ENCODE measurements around the gene LRGUK. TPM values are rescaled to one million over a fixed set of nuclear protein-coding genes. Genes with fewer than 3 reads are reported as not detected.

The LRGUK gene
- polyA plus RNA-seq, 6 donors from 2014 or later = not detected

GRCh38 chr7:134140889-134141867 is 14.0 kb downstream of the LRGUK start:
- Mint-ChIP-seq H3K4me1 (peaks cover 0 to 7% (median 6%) of the 10 kb centered on the region in 3 donors), H3K27ac (no peak overlapping the region), H3K9me3 (no peaks in the 10 kb centered on the region), H3K4me3 (no peak overlapping the region), H3K27me3 (no peaks in the 10 kb centered on the region), H3K36me3 (no peaks in the 10 kb centered on the region)
- ATAC-seq (ENCODE audit: low read depth in 2 of 2) = peak; percentile 50 to 75
- peak; percentile 38 for DNase-seq

GRCh38 chr7:134141868-134142264 is 14.7 kb downstream of the LRGUK start:
- Mint-ChIP-seq H3K9me3 (no peaks in the 10 kb centered on the region), H3K27ac (no peak overlapping the region), H3K4me3 (no peak overlapping the region), H3K4me1 (peaks cover 0 to 7% (median 6%) of the 10 kb centered on the region in 3 donors), H3K27me3 (no peaks in the 10 kb centered on the region), H3K36me3 (no peaks in the 10 kb centered on the region)
- ATAC-seq (ENCODE audit: low read depth in 2 of 2) (no peak), DNase-seq (no peak)

- ATAC-seq (ENCODE audit: low read depth in 2 of 2) = no peak
- Mint-ChIP-seq H3K4me3 (no peak overlapping the region), H3K36me3 (no peaks in the 10 kb centered on the region), H3K4me1 (no peaks in the 10 kb centered on the region), H3K27me3 (no peaks in the 10 kb centered on the region), H3K27ac (no peak overlapping the region), H3K9me3 (no peaks in the 10 kb centered on the region)
- no peak for DNase-seq
Measured at GRCh38 chr7:134153493-134154136, 26.5 kb downstream of the LRGUK start.

GRCh38 chr7:134154581-134155130 is 27.5 kb downstream of the LRGUK start:
- Mint-ChIP-seq H3K36me3 (no peaks in the 10 kb centered on the region), H3K4me3 (no peak overlapping the region), H3K27me3 (no peaks in the 10 kb centered on the region), H3K4me1 (no peaks in the 10 kb centered on the region), H3K27ac (no peak overlapping the region), H3K9me3 (no peaks in the 10 kb centered on the region)
- ATAC-seq (ENCODE audit: low read depth in 2 of 2) (no peak), DNase-seq (no peak)

GRCh38 chr7:134155206-134155605 is 28.1 kb downstream of the LRGUK start:
- Mint-ChIP-seq H3K36me3 (no peaks in the 10 kb centered on the region), H3K4me3 (no peak overlapping the region), H3K9me3 (no peaks in the 10 kb centered on the region), H3K27ac (no peak overlapping the region), H3K27me3 (no peaks in the 10 kb centered on the region), H3K4me1 (no peaks in the 10 kb centered on the region)
- DNase-seq (no peak), ATAC-seq (ENCODE audit: low read depth in 2 of 2) (no peak)

- Mint-ChIP-seq H3K4me3 (no peak overlapping the region), H3K4me1 (no peaks in the 10 kb centered on the region), H3K27me3 (no peaks in the 10 kb centered on the region), H3K27ac (no peak overlapping the region), H3K36me3 (no peaks in the 10 kb centered on the region), H3K9me3 (no peaks in the 10 kb centered on the region)
- DNase-seq = no peak
- ATAC-seq (ENCODE audit: low read depth in 2 of 2) = no peak
Measured at GRCh38 chr7:134155871-134156270, 28.7 kb downstream of the LRGUK start.

DNA sequence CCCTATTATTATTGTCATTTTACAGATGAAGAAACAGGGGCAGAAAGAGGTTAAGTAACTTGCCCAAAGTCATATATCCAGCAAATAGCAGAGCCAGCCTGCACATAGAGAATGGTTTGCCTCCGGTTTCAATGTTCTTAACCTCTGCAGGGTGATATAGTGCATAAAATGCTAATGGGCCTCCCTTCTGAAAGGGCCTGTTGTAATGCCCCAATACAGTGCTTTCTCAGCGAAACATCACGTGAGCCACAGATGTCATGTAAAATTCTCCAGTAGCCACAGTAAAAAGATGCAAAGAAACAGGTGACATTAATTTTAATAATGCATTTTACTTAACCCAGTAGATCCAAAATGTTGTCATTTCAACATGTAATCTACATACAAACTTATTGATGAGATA is 38.1 kb downstream of the LRGUK start:
- Mint-ChIP-seq H3K27ac (no peak overlapping the region), H3K4me3 (no peak overlapping the region)
- no peak for ATAC-seq (ENCODE audit: low read depth in 2 of 2)

GRCh38 chr7:134167250-134167649 is 40.1 kb downstream of the LRGUK start:
- Mint-ChIP-seq H3K27me3 (no peaks in the 10 kb centered on the region), H3K4me3 (no peak overlapping the region), H3K27ac (peak overlapping the region in 1 of 6 donors; percentile 26), H3K4me1 (no peaks in the 10 kb centered on the region), H3K9me3 (no peaks in the 10 kb centered on the region), H3K36me3 (no peaks in the 10 kb centered on the region)
- ATAC-seq (ENCODE audit: low read depth in 2 of 2) = no peak
- DNase-seq = no peak

More for the DNA sequence above, 38.1 kb downstream of the LRGUK start:
- H3K36me3 Mint-ChIP-seq = no peaks in the 10 kb centered on the region
- H3K27me3 Mint-ChIP-seq = no peaks in the 10 kb centered on the region
- DNase-seq = no peak
- no peaks in the 10 kb centered on the region for H3K4me1 Mint-ChIP-seq
- H3K9me3 Mint-ChIP-seq = no peaks in the 10 kb centered on the region

DNA sequence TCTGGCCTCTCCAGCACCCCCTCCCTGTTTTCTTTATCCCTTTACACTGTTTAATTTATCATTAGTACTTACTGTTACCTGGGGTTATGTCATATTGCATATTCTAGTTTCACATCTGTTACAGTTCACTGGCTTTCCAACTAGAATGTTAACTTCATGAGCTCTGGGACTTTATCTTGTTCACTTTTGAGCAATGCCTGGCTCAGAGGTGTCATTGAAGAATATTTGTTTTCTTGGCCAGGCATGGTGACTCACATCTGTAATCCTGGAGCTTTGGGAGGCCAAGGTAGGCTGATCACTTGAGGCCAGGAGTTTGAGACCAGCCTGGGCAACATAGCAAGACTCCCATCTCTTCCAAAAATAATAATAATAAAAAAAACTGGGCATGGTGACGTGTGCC is 40.7 kb downstream of the LRGUK start:
- Mint-ChIP-seq H3K36me3 (no peaks in the 10 kb centered on the region), H3K4me1 (no peaks in the 10 kb centered on the region), H3K9me3 (no peaks in the 10 kb centered on the region), H3K4me3 (no peak overlapping the region), H3K27me3 (no peaks in the 10 kb centered on the region), H3K27ac (no peak overlapping the region)
- no peak for ATAC-seq (ENCODE audit: low read depth in 2 of 2)
- DNase-seq = no peak

DNA sequence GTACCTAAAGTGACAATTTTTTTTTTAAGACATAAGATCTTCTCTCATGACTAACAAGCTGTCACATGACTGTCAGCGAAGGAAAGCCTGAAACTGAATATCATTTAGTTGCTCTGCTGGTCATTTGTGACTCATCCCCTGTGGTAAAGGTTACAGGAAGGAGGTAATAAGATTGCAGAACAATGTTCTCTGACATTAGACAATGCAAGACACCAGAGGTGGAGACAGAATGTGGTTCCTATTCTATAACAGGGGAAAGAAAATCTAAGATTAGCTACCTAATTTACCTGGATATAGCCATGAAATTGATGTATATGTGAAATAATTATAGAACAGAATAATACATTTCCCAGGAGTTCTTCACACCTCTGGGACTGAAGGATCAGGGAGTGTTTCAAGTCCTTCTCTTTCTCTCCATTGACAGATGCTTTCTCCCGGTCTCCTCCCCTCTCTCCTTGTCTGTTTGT is 47.7 kb downstream of the LRGUK start:
- H3K4me3 Mint-ChIP-seq = no peak overlapping the region
- peaks cover 0 to 11% (median 0%) of the 10 kb centered on the region in 3 donors for H3K4me1 Mint-ChIP-seq
- no peak for DNase-seq
- H3K27ac Mint-ChIP-seq = no peak overlapping the region
- no peaks in the 10 kb centered on the region for H3K9me3 Mint-ChIP-seq
- no peaks in the 10 kb centered on the region for H3K36me3 Mint-ChIP-seq
- peak; percentile 18 to 45 for ATAC-seq (ENCODE audit: low read depth in 2 of 2)
- H3K27me3 Mint-ChIP-seq = no peaks in the 10 kb centered on the region

GRCh38 chr7:134175334-134176036 is 48.3 kb downstream of the LRGUK start:
- H3K9me3 Mint-ChIP-seq = no peaks in the 10 kb centered on the region
- H3K36me3 Mint-ChIP-seq = no peaks in the 10 kb centered on the region
- H3K27ac Mint-ChIP-seq = no peak overlapping the region
- DNase-seq (no peak), ATAC-seq (ENCODE audit: low read depth in 2 of 2) (no peak)
- H3K4me1 Mint-ChIP-seq = peaks cover 0 to 11% (median 0%) of the 10 kb centered on the region in 3 donors
- H3K4me3 Mint-ChIP-seq = no peak overlapping the region
- H3K27me3 Mint-ChIP-seq = no peaks in the 10 kb centered on the region

GRCh38 chr7:134176037-134176350 is 48.9 kb downstream of the LRGUK start:
- Mint-ChIP-seq H3K9me3 (no peaks in the 10 kb centered on the region), H3K27me3 (no peaks in the 10 kb centered on the region), H3K27ac (no peak overlapping the region), H3K4me1 (peaks cover 0 to 11% (median 0%) of the 10 kb centered on the region in 3 donors), H3K36me3 (no peaks in the 10 kb centered on the region), H3K4me3 (no peak overlapping the region)
- ATAC-seq (ENCODE audit: low read depth in 2 of 2) (no peak), DNase-seq (no peak)

All from naive B cell (primary cell).